HepG2 (cell line): ENCODE measurements around the gene CSKMT. TPM values are rescaled to one million over a fixed set of nuclear protein-coding genes. Genes with fewer than 3 reads are reported as not detected.

Experiments
- ATAC-seq: fragments of 200-7000 bp; cut with Tn5 transposase; 3 replicates; pipeline ENCODE4 v1.9.1; 2020; ENCODE audit warnings: mild to moderate bottlenecking, moderate library complexity
- BruUV-seq: library from RNA; stranded (reverse); fragments of 400-500 nt; replicated peaks from 2 replicates; lab custom pipeline; 2021; lab: Mats Ljungman, UMichigan
- CTCF ChIA-PET: fragments of 300-600 bp; formaldehyde crosslinking; extraction: SDS; loops from one replicate; lab custom pipeline; 2021; ENCODE audit warnings: low total read pairs, inconsistent platforms, low intra/inter-chr PET ratio; lab: Yijun Ruan, JAX
- POLR2A ChIA-PET: fragments of 350-600 bp; sonication (Branson Sonifier 250); formaldehyde crosslinking; loops from one replicate; lab custom pipeline; 2020; ENCODE audit warnings: antibody characterized with exemption, inconsistent platforms; lab: Yijun Ruan, JAX
- DNase-seq: peaks from one replicate; pipeline ENCODE4 v3.0.0-alpha.2; 2015; ENCODE audit warnings: low spot score
- FAIRE-seq: peaks from 3 replicates; lab custom pipeline; 2011; peaks lifted over from hg19 to GRCh38; lab: Jason Lieb, UNC
- H2AFZ ChIP-seq: one replicate; pipeline ENCODE4 v1.6.1; 2011; ENCODE audit warnings: low read length, inconsistent platforms
- H3K27ac ChIP-seq: fragments of 300-600 bp; 3 replicates; pipeline ENCODE4 v1.8.0; 2011; ENCODE audit warnings: mixed run types, mild to moderate bottlenecking, mixed read lengths, low read length, inconsistent platforms; ENCODE audit not compliant: insufficient read depth; ENCODE audit errors: extremely low read length
- H3K27me3 ChIP-seq, 2 experiments: fragments of 200-600 bp in 1 of 2; 2 replicates in 1 of 2; 3 replicates in 1 of 2; pipeline versions ENCODE4 v1.6.0 to v1.8.0; 2011; ENCODE audit warnings: low read length in 2 of 2, mild to moderate bottlenecking in 2 of 2, moderate library complexity in 2 of 2, inconsistent platforms in 1 of 2; ENCODE audit not compliant: insufficient read depth in 2 of 2, control insufficient read depth in 1 of 2
- H3K36me3 ChIP-seq, 2 experiments: fragments of 200-600 bp in 1 of 2; replicated peaks in 1 of 2; 2 replicates in 1 of 2; 3 replicates in 1 of 2; pipeline versions ENCODE4 v1.5.1 to v1.8.0; 2011; ENCODE audit warnings: low read length in 2 of 2, inconsistent platforms in 1 of 2; ENCODE audit not compliant: insufficient read depth in 2 of 2, control insufficient read depth in 1 of 2
- H3K4me1 ChIP-seq: 2 replicates; pipeline ENCODE4 v1.5.1; 2012; ENCODE audit warnings: low read length, inconsistent platforms; ENCODE audit not compliant: insufficient read depth
- H3K4me2 ChIP-seq: 2 replicates; pipeline ENCODE4 v1.6.0; 2011; ENCODE audit warnings: low read depth, low read length, inconsistent platforms
- H3K4me3 ChIP-seq, 3 experiments: fragments of 200-600 bp in 1 of 3; sonication (generic), shearing (Covaris generic) in 1 of 3; replicated peaks in 1 of 3; 2 replicates each; pipeline ENCODE4 v1.5.1; 2011 to 2016; ENCODE audit warnings: low read length in 3 of 3, inconsistent platforms in 2 of 3, low read depth in 2 of 3, mild to moderate bottlenecking in 2 of 3, control low read depth in 1 of 3, mixed read lengths in 1 of 3; ENCODE audit not compliant: insufficient read depth in 1 of 3
- H3K79me2 ChIP-seq: one replicate; pipeline ENCODE4 v1.6.1; 2011; ENCODE audit warnings: low read length, inconsistent platforms; ENCODE audit not compliant: insufficient read depth
- H3K9ac ChIP-seq: 2 replicates; pipeline ENCODE4 v1.6.0; 2011; ENCODE audit warnings: mild to moderate bottlenecking, low read depth, low read length, inconsistent platforms; ENCODE audit not compliant: insufficient read depth
- H3K9me3 ChIP-seq: 2 replicates; pipeline ENCODE4 v1.5.1; 2012; ENCODE audit warnings: mild to moderate bottlenecking, low read length
- H4K20me1 ChIP-seq: 2 replicates; pipeline ENCODE4 v1.6.0; 2011; ENCODE audit warnings: inconsistent platforms, mild to moderate bottlenecking, low read length, moderate library complexity; ENCODE audit not compliant: insufficient read depth
- AGO2 ChIP-seq: fragments of 200-400 bp; formaldehyde crosslinking; optimal IDR thresholded peaks from 2 replicates; pipeline ENCODE3; 2017; ENCODE audit warnings: mild to moderate bottlenecking, low read depth, low read length, moderate library complexity
- AKAP8 ChIP-seq: sonication (generic); formaldehyde crosslinking; IDR thresholded peaks from 2 replicates; pipeline ENCODE4 v1.5.1; 2020; ENCODE audit warnings: mild to moderate bottlenecking, missing genetic modification reagents
- ARID2 ChIP-seq: sonication (generic); formaldehyde crosslinking; IDR thresholded peaks from 2 replicates; pipeline ENCODE4 v1.8.1; 2022; ENCODE audit warnings: mild to moderate bottlenecking, missing genetic modification reagents, borderline replicate concordance
- JARID2 ChIP-seq: sonication (generic); formaldehyde crosslinking; IDR thresholded peaks from 2 replicates; pipeline ENCODE4 v1.8.1; 2023; ENCODE audit warnings: missing genetic modification reagents, inconsistent platforms; ENCODE audit not compliant: insufficient replicate concordance
- POLR2G ChIP-seq: fragments of 200-400 bp; formaldehyde crosslinking; IDR thresholded peaks from 2 replicates; pipeline ENCODE4 v1.6.1; 2018; ENCODE audit warnings: mild to moderate bottlenecking, low read depth, low read length, moderate library complexity
- RBM22 ChIP-seq: fragments of 200-400 bp; formaldehyde crosslinking; optimal IDR thresholded peaks from 2 replicates; pipeline ENCODE3; 2017; ENCODE audit warnings: mild to moderate bottlenecking, low read length, moderate library complexity
- WGBS: methylation state at CpG from one replicate; pipeline ENCODE4 v1.1.6; 2017; ENCODE audit warnings: low lambda C conversion rate; 5-methylcytosine and 5-hydroxymethylcytosine counted together
- in situ Hi-C: cut with HindIII; loops from 2 replicates; pipeline ENCODE4 v1.10.0; 2017; ENCODE audit warnings: low pct_unique_long_range_greater_than_20kb; ENCODE audit not compliant: extremely low pct_ligation_motif_present
- intact Hi-C: fragments of 100-400 bp; cut with micrococcal nuclease; formaldehyde crosslinking; loops from one replicate; pipeline ENCODE4 v1.10.0; 2022; ENCODE audit not compliant: unreplicated experiment
- polyA plus RNA-seq, 8 experiments: library from polyadenylated mRNA; depleted of rRNA in 3 of 8; stranded (reverse) in 7 of 8; unstranded in 1 of 8; fragments of >200 nt; fragmentation: Illumina TruSeq in 4 of 8; extraction: Trizol in 4 of 8; gene quantifications; 2 replicates each; pipeline versions ENCODE4 v1.2.1 to v1.2.3, GENCODE V29; 2011 to 2016; ENCODE audit warnings: low read depth in 4 of 8, missing spikeins in 1 of 8, mixed read lengths in 1 of 8; ENCODE audit not compliant: insufficient read depth in 1 of 8
- total RNA-seq, 5 experiments: library from RNA; depleted of rRNA; stranded (reverse); fragments of >200 nt; fragmentation: Illumina TruSeq; extraction: Trizol; gene quantifications; 2 replicates each; pipeline ENCODE4 v1.2.3, GENCODE V29; 2016; ENCODE audit warnings: low read depth in 1 of 5
- TF ChIP-seq, protein P1 (sequence below): sonication (generic); formaldehyde crosslinking; IDR thresholded peaks from 2 replicates; pipeline ENCODE4 v1.4.0; 2020; ENCODE audit warnings: low read depth, missing genetic modification reagents
- TF ChIP-seq, protein P2 (sequence below): sonication (generic); formaldehyde crosslinking; IDR thresholded peaks from 2 replicates; pipeline ENCODE4 v1.4.0; 2020; ENCODE audit warnings: missing genetic modification reagents

Gene CSKMT
- total and polyA plus RNA-seq, 2 of the 13 experiments (the other 11 are each of a cell fraction or from before 2014, with no cell fraction given): 7.6 to 31.8 TPM

DNA sequence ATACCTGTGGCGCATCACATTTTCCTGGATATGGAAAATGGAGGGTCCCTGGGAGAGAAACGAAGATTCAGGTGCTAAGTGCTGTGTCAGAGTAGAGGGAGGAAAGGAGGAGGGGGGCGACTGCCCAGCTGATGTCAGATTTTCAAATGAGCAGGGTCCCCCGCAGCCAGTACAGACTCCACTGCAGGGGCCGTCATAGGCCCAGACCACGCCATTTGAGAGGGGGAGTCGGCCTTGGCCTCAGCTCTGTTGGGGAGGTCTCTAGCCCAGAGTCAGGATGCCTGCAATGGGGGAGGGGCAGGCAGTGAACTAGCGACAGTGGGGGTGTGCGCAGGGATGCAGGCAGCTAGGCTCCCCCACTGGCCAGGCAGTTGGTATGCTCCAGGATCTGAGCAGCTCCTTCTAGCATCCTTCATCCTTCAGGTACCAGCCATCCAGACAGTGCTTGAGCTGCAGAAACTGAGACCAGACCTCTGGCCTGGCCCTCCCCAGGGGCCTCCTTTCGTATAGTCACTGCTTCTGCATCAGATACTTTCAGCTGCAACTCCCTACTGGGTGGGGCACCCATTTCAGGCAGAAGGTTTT lies 42.3 kb downstream of the CSKMT start, which contains the start of the genes BSCL2 and GNG3:
Gene BSCL2, minus strand, starts transcription at position 148 of the 585 bp plus-strand sequence. CDS start 229 bp downstream, outside the sequence.
Gene GNG3, plus strand, starts transcription at position 400 of the 585 bp plus-strand sequence. CDS start 620 bp downstream, outside the sequence.
- Histone ChIP-seq H3K79me2 (no peaks in the 10 kb centered on the region), H4K20me1 (peaks cover 6% of the 10 kb centered on the region; the same call in 1 of the 2 replicates), H3K4me3 (peak within 1 kb of the TSS in 2 of 3 experiments; percentile 21 to 51; a peak in 3 of 6 replicates), H3K9me3 (no peaks in the 10 kb centered on the region), H3K9ac (0 out of 2 replicates have a peak within 1 kb of the TSS, but pooled peaks have one; percentile 31), H3K36me3 (peaks cover 9 to 36% of the 10 kb centered on the region in 2 experiments), H3K27me3 (no peaks in the 10 kb centered on the region), H3K27ac (peak within 1 kb of the TSS; percentile 49), H3K4me1 (peaks cover 18% of the 10 kb centered on the region), H2AFZ (no peak within 1 kb of the TSS), H3K4me2 (peak within 1 kb of the TSS; percentile 99)
- TF ChIP-seq, protein P1, sequence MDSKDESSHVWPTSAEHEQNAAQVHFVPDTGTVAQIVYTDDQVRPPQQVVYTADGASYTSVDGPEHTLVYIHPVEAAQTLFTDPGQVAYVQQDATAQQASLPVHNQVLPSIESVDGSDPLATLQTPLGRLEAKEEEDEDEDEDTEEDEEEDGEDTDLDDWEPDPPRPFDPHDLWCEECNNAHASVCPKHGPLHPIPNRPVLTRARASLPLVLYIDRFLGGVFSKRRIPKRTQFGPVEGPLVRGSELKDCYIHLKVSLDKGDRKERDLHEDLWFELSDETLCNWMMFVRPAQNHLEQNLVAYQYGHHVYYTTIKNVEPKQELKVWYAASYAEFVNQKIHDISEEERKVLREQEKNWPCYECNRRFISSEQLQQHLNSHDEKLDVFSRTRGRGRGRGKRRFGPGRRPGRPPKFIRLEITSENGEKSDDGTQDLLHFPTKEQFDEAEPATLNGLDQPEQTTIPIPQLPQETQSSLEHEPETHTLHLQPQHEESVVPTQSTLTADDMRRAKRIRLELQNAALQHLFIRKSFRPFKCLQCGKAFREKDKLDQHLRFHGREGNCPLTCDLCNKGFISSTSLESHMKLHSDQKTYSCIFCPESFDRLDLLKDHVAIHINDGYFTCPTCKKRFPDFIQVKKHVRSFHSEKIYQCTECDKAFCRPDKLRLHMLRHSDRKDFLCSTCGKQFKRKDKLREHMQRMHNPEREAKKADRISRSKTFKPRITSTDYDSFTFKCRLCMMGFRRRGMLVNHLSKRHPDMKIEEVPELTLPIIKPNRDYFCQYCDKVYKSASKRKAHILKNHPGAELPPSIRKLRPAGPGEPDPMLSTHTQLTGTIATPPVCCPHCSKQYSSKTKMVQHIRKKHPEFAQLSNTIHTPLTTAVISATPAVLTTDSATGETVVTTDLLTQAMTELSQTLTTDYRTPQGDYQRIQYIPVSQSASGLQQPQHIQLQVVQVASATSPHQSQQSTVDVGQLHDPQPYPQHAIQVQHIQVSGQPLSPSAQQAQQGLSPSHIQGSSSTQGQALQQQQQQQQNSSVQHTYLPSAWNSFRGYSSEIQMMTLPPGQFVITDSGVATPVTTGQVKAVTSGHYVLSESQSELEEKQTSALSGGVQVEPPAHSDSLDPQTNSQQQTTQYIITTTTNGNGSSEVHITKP (CRISPR knock-in tag): peak; percentile 92
- TF ChIP-seq AGO2 (peak; percentile 79), AKAP8 (CRISPR knock-in tag) (peak; percentile 55; the same call in 1 of the 2 replicates), ARID2 (CRISPR knock-in tag) (no peak), JARID2 (CRISPR knock-in tag) (no peak), POLR2G (peak; percentile 54; the same call in 1 of the 2 replicates), RBM22 (peak; percentile 68)
- TF ChIP-seq, protein P2, sequence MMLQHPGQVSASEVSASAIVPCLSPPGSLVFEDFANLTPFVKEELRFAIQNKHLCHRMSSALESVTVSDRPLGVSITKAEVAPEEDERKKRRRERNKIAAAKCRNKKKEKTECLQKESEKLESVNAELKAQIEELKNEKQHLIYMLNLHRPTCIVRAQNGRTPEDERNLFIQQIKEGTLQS: no peak
- WGBS: 96% methylated on average over 7 of the region's 10 CpGs
- POLR2A ChIA-PET: interaction anchor here (0.9 to 4.3 kb wide), 7 partner anchors 20 to 124 kb away, joined by 3 to 27 read pairs (median 4); partner anchors contain the start of genes HNRNPUL2, INTS5, POLR2G and STX5
- CTCF ChIA-PET: no interaction called here
- no peak for ATAC-seq
- no peak for DNase-seq
- no peak for FAIRE-seq
- no TSS peak for BruUV-seq
- intact Hi-C loops: no loop called here
- in situ Hi-C loops: loop anchor here (10.0 kb wide), 1 partner anchor 313 kb away; no protein-coding TSS in a partner anchor
